IPS DF 6.9 (cell line): ENCODE results near the gene SHISA6.
A peak's percentile ranks its signal among the peaks of the same experiment; 100 is the strongest.

Source experiments
- DNase-seq: peaks from one replicate; pipeline ENCODE4 v3.0.0-alpha.2; 2013; ENCODE audit warnings: low read depth, low spot score
- H3K27ac ChIP-seq: one replicate; pipeline ENCODE4 v1.5.1; 2013; ENCODE audit warnings: low read length, control low read depth
- H3K27me3 ChIP-seq: 2 replicates; pipeline ENCODE4 v1.6.1; 2013; ENCODE audit warnings: mild to moderate bottlenecking, low read length; ENCODE audit not compliant: control insufficient read depth, insufficient read depth
- H3K36me3 ChIP-seq: 2 replicates; pipeline ENCODE4 v1.6.1; 2013; ENCODE audit warnings: low read length; ENCODE audit not compliant: control insufficient read depth, insufficient read depth
- H3K4me1 ChIP-seq: 2 replicates; pipeline ENCODE4 v1.6.1; 2013; ENCODE audit warnings: low read length; ENCODE audit not compliant: control insufficient read depth, insufficient read depth
- H3K4me3 ChIP-seq: 2 replicates; pipeline ENCODE4 v1.5.1; 2013; ENCODE audit warnings: mild to moderate bottlenecking, low read length
- H3K9me3 ChIP-seq: 2 replicates; pipeline ENCODE4 v1.6.1; 2013; ENCODE audit warnings: low read length, inconsistent platforms; ENCODE audit not compliant: control insufficient read depth, insufficient read depth
- WGBS: extraction: QIAGEN DNeasy Blood & Tissue Kit; methylation state at CpG from one replicate; pipeline ENCODE4 v1.1.7; 2013; ENCODE audit warnings: mixed read lengths, missing lambda C conversion rate; ENCODE audit not compliant: insufficient read length, insufficient coverage; 5-methylcytosine and 5-hydroxymethylcytosine counted together

Gene SHISA6

GRCh38 chr17:11378506-11378905 is 137.5 kb downstream of the SHISA6 start:
- Histone ChIP-seq H3K4me1 (no peaks in the 10 kb centered on the region), H3K9me3 (no peaks in the 10 kb centered on the region), H3K27ac (no peak overlapping the region), H3K36me3 (no peaks in the 10 kb centered on the region), H3K4me3 (no peak overlapping the region), H3K27me3 (no peaks in the 10 kb centered on the region)
- no CpG with 5 or more reads among the region's 6 CpGs for WGBS
- no peak for DNase-seq

- no peak for DNase-seq
- H3K9me3 ChIP-seq: no peaks in the 10 kb centered on the region
- H3K27me3 ChIP-seq: no peaks in the 10 kb centered on the region
- H3K4me3 ChIP-seq: no peak overlapping the region
- no CpG with 5 or more reads among the region's 7 CpGs for WGBS
- no peak overlapping the region for H3K27ac ChIP-seq
- H3K4me1 ChIP-seq: no peaks in the 10 kb centered on the region
- no peaks in the 10 kb centered on the region for H3K36me3 ChIP-seq
Measured at GRCh38 chr17:11380761-11381160, 139.7 kb downstream of the SHISA6 start.

- DNase-seq: no peak
- Histone ChIP-seq H3K27ac (no peak overlapping the region), H3K4me3 (no peak overlapping the region), H3K9me3 (no peaks in the 10 kb centered on the region), H3K36me3 (no peaks in the 10 kb centered on the region), H3K27me3 (no peaks in the 10 kb centered on the region), H3K4me1 (no peaks in the 10 kb centered on the region)
- WGBS: no CpG with 5 or more reads among the region's 5 CpGs
Measured at GRCh38 chr17:11383157-11383556, 142.1 kb downstream of the SHISA6 start.

DNA sequence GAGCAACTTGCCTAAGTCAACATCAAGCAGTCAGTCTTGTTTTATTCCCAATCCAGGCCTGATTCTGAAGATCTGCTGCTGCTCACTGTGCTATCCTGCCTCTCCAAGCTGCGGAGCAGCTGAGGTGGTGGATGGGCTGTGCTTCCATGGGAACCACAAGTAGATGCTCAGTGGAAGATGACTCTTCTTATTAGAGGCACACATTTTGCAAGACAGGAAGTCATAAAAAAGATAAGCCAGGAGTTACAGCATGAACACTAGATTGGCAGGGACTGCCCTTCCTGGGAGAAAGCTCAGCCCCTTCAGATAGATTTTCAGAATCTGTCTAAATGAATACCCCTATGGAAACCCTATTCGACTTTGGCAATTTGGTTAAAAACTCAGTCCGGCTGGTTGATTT is 143.1 kb downstream of the SHISA6 start:
- Histone ChIP-seq H3K4me1 (no peaks in the 10 kb centered on the region), H3K27ac (no peak overlapping the region), H3K9me3 (no peaks in the 10 kb centered on the region), H3K4me3 (no peak overlapping the region), H3K36me3 (no peaks in the 10 kb centered on the region), H3K27me3 (no peaks in the 10 kb centered on the region)
- no CpG with 5 or more reads among the region's 3 CpGs for whole genome bisulfite sequencing
- DNase-seq: no peak

- no peak for DNase-seq
- H3K36me3 ChIP-seq: no peaks in the 10 kb centered on the region
- H3K27me3 ChIP-seq: no peaks in the 10 kb centered on the region
- H3K4me1 ChIP-seq: no peaks in the 10 kb centered on the region
- H3K9me3 ChIP-seq: no peaks in the 10 kb centered on the region
- H3K27ac ChIP-seq: no peak overlapping the region
- H3K4me3 ChIP-seq: no peak overlapping the region
- WGBS: no CpG with 5 or more reads among the region's 2 CpGs
Measured at GRCh38 chr17:11387610-11388009, 146.6 kb downstream of the SHISA6 start.

DNA sequence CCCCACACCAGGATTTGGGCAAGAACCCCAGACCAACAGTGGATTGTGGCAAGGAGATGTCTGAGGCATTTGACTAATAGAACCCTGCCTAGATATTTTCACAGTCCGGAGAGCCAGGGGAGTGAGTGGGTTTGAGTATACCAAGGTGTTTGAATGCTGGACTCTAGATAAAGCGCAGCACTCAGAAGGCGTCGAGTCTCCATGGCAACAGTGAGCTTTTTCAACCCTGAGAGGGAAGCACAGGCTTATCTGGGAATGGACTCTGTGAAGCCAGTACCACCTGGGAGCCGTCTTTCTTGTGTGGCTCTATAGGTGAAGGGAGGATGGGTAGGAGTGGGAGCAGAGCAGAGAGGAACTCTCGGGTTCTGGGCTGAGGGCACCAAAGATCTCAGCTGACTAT is 147.0 kb downstream of the SHISA6 start:
- no peaks in the 10 kb centered on the region for H3K27me3 ChIP-seq
- H3K4me1 ChIP-seq: no peaks in the 10 kb centered on the region
- no CpG with 5 or more reads among the region's 6 CpGs for WGBS
- H3K9me3 ChIP-seq: no peaks in the 10 kb centered on the region
- no peak overlapping the region for H3K4me3 ChIP-seq
- no peak for DNase-seq
- H3K36me3 ChIP-seq: no peaks in the 10 kb centered on the region
- no peak overlapping the region for H3K27ac ChIP-seq

DNA sequence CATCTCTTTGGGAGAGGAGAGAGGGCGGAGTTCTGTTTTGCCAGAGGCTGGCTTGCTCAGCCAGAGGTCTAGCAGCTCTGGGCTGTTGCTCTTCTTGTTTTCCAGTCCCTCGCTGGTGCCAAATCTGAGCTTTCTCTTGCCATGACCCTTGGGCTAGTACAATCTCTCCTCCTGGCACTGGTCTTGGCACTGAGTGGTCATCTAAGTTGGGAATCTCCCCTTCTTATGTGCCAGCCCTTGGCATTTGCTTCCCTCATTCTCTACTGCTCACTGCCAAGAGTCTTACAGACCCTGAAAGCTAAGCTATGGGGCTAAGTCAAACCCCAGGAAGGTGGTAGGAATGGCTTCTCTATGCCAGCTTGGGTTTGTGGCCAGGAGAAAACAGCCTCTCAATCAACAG is 148.6 kb downstream of the SHISA6 start:
- DNase-seq: no peak
- WGBS: no CpG with 5 or more reads among the region's 2 CpGs

DNA sequence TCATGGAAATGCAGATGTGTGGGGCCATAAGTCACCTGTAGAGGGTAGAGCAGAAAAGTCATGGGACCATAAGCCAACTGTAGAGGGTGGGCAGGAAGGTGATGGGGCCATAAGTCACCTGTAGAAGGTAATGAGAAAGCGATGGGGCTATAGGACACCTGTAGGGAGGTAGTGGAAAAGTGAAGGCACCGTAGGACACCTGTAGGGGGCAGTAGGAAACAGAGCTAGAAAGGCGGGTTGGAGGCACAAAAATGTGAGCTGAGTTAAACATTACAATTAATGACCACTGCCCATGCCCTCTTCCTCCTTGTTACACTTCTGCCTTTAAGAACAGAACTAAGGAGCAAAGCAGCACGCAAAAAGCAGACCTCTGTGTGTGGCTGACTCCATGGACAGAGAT is 150.1 kb downstream of the SHISA6 start:
- Histone ChIP-seq H3K4me3 (no peak overlapping the region), H3K36me3 (no peaks in the 10 kb centered on the region), H3K9me3 (no peaks in the 10 kb centered on the region), H3K27ac (no peak overlapping the region), H3K4me1 (no peaks in the 10 kb centered on the region), H3K27me3 (no peaks in the 10 kb centered on the region)
- WGBS: no CpG with 5 or more reads among the region's 4 CpGs
- DNase-seq: peak; percentile 33

More for the DNA sequence above, 148.6 kb downstream of the SHISA6 start:
- Histone ChIP-seq H3K4me1 (no peaks in the 10 kb centered on the region), H3K27me3 (no peaks in the 10 kb centered on the region), H3K4me3 (no peak overlapping the region), H3K36me3 (no peaks in the 10 kb centered on the region), H3K9me3 (no peaks in the 10 kb centered on the region), H3K27ac (no peak overlapping the region)

DNA sequence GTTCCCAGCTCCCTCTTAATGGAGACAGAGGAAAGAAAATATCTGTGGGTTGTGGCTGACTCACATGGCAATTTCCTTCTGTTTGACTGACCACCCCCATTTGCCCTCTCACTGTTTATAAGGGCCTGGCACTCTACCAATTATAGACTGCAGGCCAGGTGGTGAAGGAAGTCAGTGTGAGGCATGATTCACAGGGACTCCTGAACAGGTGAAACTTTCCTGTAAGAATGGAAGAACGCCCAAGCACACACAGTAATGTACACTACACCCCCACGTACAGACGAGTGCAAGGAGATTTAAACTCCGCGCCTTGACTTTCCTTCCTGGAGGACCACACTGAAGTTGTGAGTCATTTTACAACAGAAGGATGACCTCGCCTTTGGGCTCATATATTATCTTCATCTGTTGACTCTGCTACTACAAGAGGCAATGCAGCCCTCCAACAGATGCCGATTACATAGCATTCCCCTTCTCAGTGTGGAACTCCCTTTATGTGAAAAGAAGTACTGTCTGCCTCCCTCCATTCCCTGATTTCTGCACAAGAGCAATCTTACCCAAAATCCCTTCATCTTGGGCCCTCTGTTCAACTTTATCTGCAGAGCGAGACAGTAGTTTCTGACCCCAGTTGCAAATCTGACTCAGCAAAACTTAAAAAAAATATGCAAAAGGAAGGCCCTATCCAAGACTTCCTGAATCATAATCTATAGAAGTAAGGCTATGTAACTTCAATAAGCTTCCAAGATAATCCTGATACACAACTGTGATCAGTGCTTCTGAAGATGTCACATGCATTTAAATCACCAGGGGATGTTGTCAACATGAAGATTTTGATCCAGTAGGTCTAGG is 163.6 kb downstream of the SHISA6 start:
- Histone ChIP-seq H3K9me3 (no peaks in the 10 kb centered on the region), H3K36me3 (no peaks in the 10 kb centered on the region), H3K4me3 (no peak overlapping the region), H3K27ac (no peak overlapping the region), H3K27me3 (no peaks in the 10 kb centered on the region), H3K4me1 (no peaks in the 10 kb centered on the region)
- DNase-seq: no peak
- no CpG with 5 or more reads among the region's 8 CpGs for WGBS

DNA sequence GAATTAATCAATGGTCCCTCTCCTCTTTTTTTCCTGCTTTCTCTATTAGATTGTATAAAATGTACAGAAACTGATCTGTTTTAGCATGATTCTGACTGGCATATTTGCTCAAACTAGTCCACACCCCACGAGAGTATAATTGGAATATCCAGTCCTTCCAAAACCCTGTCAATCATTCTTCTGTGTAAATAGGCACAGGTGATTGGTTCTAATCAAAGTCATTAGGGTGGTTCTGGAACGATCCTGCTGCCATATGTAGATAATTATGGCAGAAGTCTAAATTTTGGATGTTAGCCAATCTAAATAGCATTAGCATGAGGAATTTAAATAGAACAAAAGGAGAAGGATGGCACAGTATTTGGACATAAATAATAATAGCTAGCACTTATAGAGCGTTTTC is 165.7 kb downstream of the SHISA6 start:
- Histone ChIP-seq H3K27ac (no peak overlapping the region), H3K27me3 (no peaks in the 10 kb centered on the region), H3K9me3 (no peaks in the 10 kb centered on the region), H3K4me1 (no peaks in the 10 kb centered on the region), H3K4me3 (no peak overlapping the region), H3K36me3 (no peaks in the 10 kb centered on the region)
- no peak for DNase-seq
- no CpG with 5 or more reads among the region's 3 CpGs for WGBS

GRCh38 chr17:11412654-11413053 is 171.6 kb downstream of the SHISA6 start:
- Histone ChIP-seq H3K4me1 (no peaks in the 10 kb centered on the region), H3K36me3 (no peaks in the 10 kb centered on the region), H3K27ac (no peak overlapping the region), H3K4me3 (no peak overlapping the region), H3K27me3 (no peaks in the 10 kb centered on the region), H3K9me3 (no peaks in the 10 kb centered on the region)
- no CpG with 5 or more reads among the region's 6 CpGs for WGBS
- DNase-seq: no peak
